GM12865 (cell line): ENCODE results near the gene TMEM35B.
"Not testable (repeated sequence)": the region's sequence is repeated elsewhere in the genome, so short reads cannot be mapped to it uniquely, and the experiment has no call there.

Source experiments
- DNase-seq: peaks from one replicate; pipeline ENCODE4 v3.0.0; 2010; ENCODE audit warnings: low read depth
- H3K4me3 ChIP-seq: 2 replicates; pipeline ENCODE4 v1.5.1; 2011; ENCODE audit warnings: mild to moderate bottlenecking, low read depth, low read length, control low read depth
- TF ChIP-seq, protein P1 (sequence below): IDR thresholded peaks from 2 replicates; pipeline ENCODE4 v1.5.1; 2011; ENCODE audit warnings: low read length, control low read depth, low read depth, inconsistent platforms; ENCODE audit not compliant: insufficient read depth; ENCODE audit errors: missing control alignments

TMEM35B gene

GRCh38 chr1:34970829-34971228 lies 14.3 kb downstream of the TMEM35B start:
- TF ChIP-seq, protein P1, sequence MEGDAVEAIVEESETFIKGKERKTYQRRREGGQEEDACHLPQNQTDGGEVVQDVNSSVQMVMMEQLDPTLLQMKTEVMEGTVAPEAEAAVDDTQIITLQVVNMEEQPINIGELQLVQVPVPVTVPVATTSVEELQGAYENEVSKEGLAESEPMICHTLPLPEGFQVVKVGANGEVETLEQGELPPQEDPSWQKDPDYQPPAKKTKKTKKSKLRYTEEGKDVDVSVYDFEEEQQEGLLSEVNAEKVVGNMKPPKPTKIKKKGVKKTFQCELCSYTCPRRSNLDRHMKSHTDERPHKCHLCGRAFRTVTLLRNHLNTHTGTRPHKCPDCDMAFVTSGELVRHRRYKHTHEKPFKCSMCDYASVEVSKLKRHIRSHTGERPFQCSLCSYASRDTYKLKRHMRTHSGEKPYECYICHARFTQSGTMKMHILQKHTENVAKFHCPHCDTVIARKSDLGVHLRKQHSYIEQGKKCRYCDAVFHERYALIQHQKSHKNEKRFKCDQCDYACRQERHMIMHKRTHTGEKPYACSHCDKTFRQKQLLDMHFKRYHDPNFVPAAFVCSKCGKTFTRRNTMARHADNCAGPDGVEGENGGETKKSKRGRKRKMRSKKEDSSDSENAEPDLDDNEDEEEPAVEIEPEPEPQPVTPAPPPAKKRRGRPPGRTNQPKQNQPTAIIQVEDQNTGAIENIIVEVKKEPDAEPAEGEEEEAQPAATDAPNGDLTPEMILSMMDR = no peak
- no peak overlapping the region for H3K4me3 ChIP-seq
- DNase-seq = no peak

GRCh38 chr1:34970220-34970735 lies 14.9 kb downstream of the TMEM35B start:
- H3K4me3 ChIP-seq = no peak overlapping the region
- DNase-seq = no peak
- TF ChIP-seq, protein P1 = no peak

- DNase-seq, H3K4me3 ChIP-seq: not testable (repeated sequence)
Measured at GRCh38 chr1:34968297-34968696, 16.9 kb downstream of the TMEM35B start.

DNA sequence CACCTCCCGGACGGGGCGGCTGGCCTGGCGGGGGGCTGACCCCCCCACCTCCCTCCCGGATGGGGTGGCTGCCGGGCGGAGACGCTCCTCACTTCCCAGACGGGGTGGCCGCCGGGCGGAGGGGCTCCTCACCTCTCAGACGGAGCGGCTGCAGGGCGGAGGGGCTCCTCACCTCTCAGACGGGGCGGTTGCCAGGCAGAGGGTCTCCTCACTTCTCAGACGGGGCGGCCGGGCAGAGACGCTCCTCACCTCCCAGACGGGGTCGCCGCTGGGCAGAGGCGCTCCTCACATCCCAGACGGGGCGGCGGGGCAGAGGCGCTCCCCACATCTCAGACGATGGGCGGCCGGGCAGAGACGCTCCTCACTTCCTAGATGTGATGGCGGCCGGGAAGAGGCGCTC lies 17.5 kb downstream of the TMEM35B start:
- H3K4me3 ChIP-seq, DNase-seq: not testable (repeated sequence)

DNA sequence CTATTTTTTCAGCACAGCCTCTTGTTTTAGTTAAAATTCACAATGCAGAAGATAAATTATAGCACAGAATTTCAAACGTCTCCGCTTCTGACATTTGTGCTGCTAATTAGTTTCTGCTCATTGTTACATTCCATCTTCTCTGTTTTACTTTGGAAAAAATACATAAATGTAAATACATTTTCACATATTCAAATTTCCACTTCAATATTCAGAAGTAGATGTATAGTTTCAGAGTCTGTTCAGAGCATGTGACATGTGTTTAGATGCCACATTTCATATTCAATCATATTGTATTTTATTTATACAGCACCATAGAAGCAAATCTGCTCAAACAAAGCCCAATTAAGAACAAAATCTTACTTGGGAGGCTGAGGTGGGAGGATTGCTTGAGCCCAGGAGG lies 19.6 kb downstream of the TMEM35B start:
- DNase-seq = no peak
- TF ChIP-seq, protein P1 = no peak
- no peak overlapping the region for H3K4me3 ChIP-seq

- H3K4me3 ChIP-seq = no peak overlapping the region
- DNase-seq = no peak
- TF ChIP-seq, protein P1 = no peak
Measured at GRCh38 chr1:34950428-34950827, 34.7 kb downstream of the TMEM35B start.

DNA sequence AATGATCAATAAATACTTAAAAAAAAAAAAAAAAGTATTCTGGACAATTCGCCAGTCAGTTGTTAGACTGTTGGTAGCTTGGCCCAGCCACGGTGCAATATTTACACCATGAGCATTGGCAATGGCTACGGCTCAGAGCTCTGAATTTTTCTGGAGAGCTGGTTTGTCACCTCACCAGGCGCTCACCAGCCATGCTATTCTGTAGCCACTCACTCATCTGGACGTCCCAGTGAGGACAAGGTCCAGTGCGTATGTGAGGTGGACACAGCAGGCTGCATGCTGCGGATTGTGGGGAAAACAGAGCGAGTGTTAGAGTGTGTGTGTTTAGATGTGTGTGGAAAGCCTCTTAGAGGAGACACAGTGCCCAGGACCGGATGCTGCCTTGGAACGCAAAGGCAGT lies 36.4 kb downstream of the TMEM35B start:
- H3K4me3 ChIP-seq, DNase-seq: not testable (repeated sequence)

DNA sequence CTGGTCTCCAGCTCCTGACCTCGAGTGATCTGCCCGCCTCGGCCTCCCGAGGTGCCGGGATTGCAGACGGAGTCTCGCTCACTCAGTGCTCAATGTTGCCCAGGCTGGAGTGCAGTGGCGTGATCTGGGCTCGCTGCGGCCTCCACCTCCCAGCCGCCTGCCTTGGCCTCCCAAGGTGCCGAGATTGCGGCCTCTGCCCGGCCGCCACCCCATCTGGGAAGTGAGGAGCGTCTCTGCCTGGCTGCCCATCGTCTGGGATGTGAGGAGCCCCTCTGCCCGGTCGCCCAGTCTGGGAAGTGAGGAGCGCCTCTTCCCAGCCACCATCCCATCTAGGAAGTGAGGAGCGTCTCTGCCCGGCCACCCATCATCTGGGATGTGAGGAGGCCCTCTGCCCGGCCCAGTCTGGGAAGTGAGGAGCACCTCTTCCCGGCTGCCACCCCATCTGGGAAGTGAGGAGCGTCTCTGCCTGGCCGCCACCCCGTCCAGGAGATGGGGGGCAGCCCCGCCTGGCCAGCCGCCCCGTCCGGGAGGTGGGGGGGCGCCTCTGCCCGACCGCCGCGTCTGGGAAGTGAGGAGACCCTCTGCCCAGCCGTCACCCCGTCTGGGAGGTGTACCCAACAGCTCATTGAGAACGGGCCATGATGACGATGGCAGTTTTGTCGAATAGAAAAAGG lies 37.4 kb downstream of the TMEM35B start:
- H3K4me3 ChIP-seq, DNase-seq: not testable (repeated sequence)

DNA sequence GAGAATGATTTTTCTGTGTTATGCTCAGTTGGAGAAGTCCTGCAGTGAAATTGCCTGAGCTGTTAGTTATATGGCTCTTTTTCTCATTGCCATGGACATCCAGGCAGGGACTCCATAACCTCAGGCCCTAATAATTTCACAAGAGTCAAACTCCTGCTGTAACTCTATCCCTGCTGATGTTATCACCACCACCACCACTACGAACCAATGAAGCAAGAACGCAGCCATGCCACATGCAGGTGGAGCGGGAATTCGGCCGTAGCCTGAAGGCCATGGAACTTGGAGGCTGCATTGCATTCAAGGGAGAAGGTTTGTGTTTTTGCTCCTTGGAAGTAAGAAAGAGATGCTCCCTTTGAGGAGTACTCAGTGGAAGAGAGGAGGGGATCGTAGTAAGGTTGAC lies 38.9 kb downstream of the TMEM35B start:
- H3K4me3 ChIP-seq = no peak overlapping the region

GRCh38 chr1:34941798-34942197 lies 43.3 kb downstream of the TMEM35B start:
- DNase-seq, H3K4me3 ChIP-seq: not testable (repeated sequence)

More for the DNA sequence above, 38.9 kb downstream of the TMEM35B start:
- DNase-seq = no peak
- TF ChIP-seq, protein P1 = no peak
